ENCODE results near the gene LRMDA.

LRMDA gene

GRCh38 chr10:75480374-75480773, 49.0 kb downstream of the LRMDA start:
- Histone ChIP-seq H2AFZ (ENCODE audit: low read depth, low read length) (no peak overlapping the region), H3K4me1 (ENCODE audit: insufficient read depth, low read length) (no peaks in the 10 kb centered on the region), H3K4me3 (ENCODE audit: low read depth in 1 of 2, low read length in 2 of 2) (no peak overlapping the region), H3K9ac (ENCODE audit: low read depth, low read length) (no peak overlapping the region), H3K36me3 (ENCODE audit: insufficient read depth, low read length) (no peaks in the 10 kb centered on the region), H3K79me2 (ENCODE audit: insufficient read depth, low read length) (no peaks in the 10 kb centered on the region), H3K9me3 (ENCODE audit: insufficient read depth, low read length, severe bottlenecking) (no peaks in the 10 kb centered on the region), H4K20me1 (ENCODE audit: insufficient read depth, low read length) (no peaks in the 10 kb centered on the region), H3K27ac (ENCODE audit: low read length) (no peak overlapping the region), H3K4me2 (ENCODE audit: insufficient read depth, low read length) (no peak overlapping the region), H3K27me3 (ENCODE audit: insufficient read depth, low read length, poor library complexity) (peaks cover 6% of the 10 kb centered on the region)
- DNase-seq, result no peak
- ATAC-seq (ENCODE audit: insufficient read depth, low read depth), result no peak
- TF ChIP-seq, protein P1, sequence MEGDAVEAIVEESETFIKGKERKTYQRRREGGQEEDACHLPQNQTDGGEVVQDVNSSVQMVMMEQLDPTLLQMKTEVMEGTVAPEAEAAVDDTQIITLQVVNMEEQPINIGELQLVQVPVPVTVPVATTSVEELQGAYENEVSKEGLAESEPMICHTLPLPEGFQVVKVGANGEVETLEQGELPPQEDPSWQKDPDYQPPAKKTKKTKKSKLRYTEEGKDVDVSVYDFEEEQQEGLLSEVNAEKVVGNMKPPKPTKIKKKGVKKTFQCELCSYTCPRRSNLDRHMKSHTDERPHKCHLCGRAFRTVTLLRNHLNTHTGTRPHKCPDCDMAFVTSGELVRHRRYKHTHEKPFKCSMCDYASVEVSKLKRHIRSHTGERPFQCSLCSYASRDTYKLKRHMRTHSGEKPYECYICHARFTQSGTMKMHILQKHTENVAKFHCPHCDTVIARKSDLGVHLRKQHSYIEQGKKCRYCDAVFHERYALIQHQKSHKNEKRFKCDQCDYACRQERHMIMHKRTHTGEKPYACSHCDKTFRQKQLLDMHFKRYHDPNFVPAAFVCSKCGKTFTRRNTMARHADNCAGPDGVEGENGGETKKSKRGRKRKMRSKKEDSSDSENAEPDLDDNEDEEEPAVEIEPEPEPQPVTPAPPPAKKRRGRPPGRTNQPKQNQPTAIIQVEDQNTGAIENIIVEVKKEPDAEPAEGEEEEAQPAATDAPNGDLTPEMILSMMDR (IDR thresholded peaks at IDR 0.05; ENCODE audit: borderline replicate concordance, extremely low read depth, low read length, poor library complexity, severe bottlenecking), result no peak
- TF ChIP-seq EZH2 (IDR thresholded peaks at IDR 0.05; ENCODE audit: borderline replicate concordance, low read depth, low read length, severe bottlenecking), result no peak

- no peak for DNase-seq
- H3K9ac ChIP-seq (ENCODE audit: low read depth, low read length), result no peak overlapping the region
- ATAC-seq (ENCODE audit: insufficient read depth, low read depth), result no peak
- no peak overlapping the region for H3K27ac ChIP-seq (ENCODE audit: low read length)
- no peak overlapping the region for H3K4me3 ChIP-seq (ENCODE audit: low read depth in 1 of 2, low read length in 2 of 2)
- H3K79me2 ChIP-seq (ENCODE audit: insufficient read depth, low read length), result no peaks in the 10 kb centered on the region
- H3K36me3 ChIP-seq (ENCODE audit: insufficient read depth, low read length), result no peaks in the 10 kb centered on the region
- no peak overlapping the region for H2AFZ ChIP-seq (ENCODE audit: low read depth, low read length)
- H3K4me1 ChIP-seq (ENCODE audit: insufficient read depth, low read length), result no peaks in the 10 kb centered on the region
- H3K27me3 ChIP-seq (ENCODE audit: insufficient read depth, low read length, poor library complexity), result no peaks in the 10 kb centered on the region
- H3K4me2 ChIP-seq (ENCODE audit: insufficient read depth, low read length), result no peak overlapping the region
- no peaks in the 10 kb centered on the region for H3K9me3 ChIP-seq (ENCODE audit: insufficient read depth, low read length, severe bottlenecking)
- H4K20me1 ChIP-seq (ENCODE audit: insufficient read depth, low read length), result no peaks in the 10 kb centered on the region
- TF ChIP-seq EZH2 (IDR thresholded peaks at IDR 0.05; ENCODE audit: borderline replicate concordance, low read depth, low read length, severe bottlenecking), result no peak
- TF ChIP-seq, protein P1 (IDR thresholded peaks at IDR 0.05; ENCODE audit: borderline replicate concordance, extremely low read depth, low read length, poor library complexity, severe bottlenecking), result no peak
Measured at GRCh38 chr10:75483188-75483587, 51.8 kb downstream of the LRMDA start.

GRCh38 chr10:75484717-75485116, 53.3 kb downstream of the LRMDA start:
- H2AFZ ChIP-seq (ENCODE audit: low read depth, low read length), result no peak overlapping the region
- H3K79me2 ChIP-seq (ENCODE audit: insufficient read depth, low read length), result no peaks in the 10 kb centered on the region
- no peak overlapping the region for H3K4me2 ChIP-seq (ENCODE audit: insufficient read depth, low read length)
- H3K9ac ChIP-seq (ENCODE audit: low read depth, low read length), result no peak overlapping the region
- no peak overlapping the region for H3K27ac ChIP-seq (ENCODE audit: low read length)
- no peak for ATAC-seq (ENCODE audit: insufficient read depth, low read depth)
- TF ChIP-seq, protein P1 (IDR thresholded peaks at IDR 0.05; ENCODE audit: borderline replicate concordance, extremely low read depth, low read length, poor library complexity, severe bottlenecking), result no peak
- no peak for TF ChIP-seq EZH2 (IDR thresholded peaks at IDR 0.05; ENCODE audit: borderline replicate concordance, low read depth, low read length, severe bottlenecking)
- no peak for DNase-seq
- H3K9me3 ChIP-seq (ENCODE audit: insufficient read depth, low read length, severe bottlenecking), result no peaks in the 10 kb centered on the region
- H3K27me3 ChIP-seq (ENCODE audit: insufficient read depth, low read length, poor library complexity), result no peaks in the 10 kb centered on the region
- H3K36me3 ChIP-seq (ENCODE audit: insufficient read depth, low read length), result no peaks in the 10 kb centered on the region
- H4K20me1 ChIP-seq (ENCODE audit: insufficient read depth, low read length), result no peaks in the 10 kb centered on the region
- H3K4me1 ChIP-seq (ENCODE audit: insufficient read depth, low read length), result no peaks in the 10 kb centered on the region
- H3K4me3 ChIP-seq (ENCODE audit: low read depth in 1 of 2, low read length in 2 of 2), result no peak overlapping the region

DNA sequence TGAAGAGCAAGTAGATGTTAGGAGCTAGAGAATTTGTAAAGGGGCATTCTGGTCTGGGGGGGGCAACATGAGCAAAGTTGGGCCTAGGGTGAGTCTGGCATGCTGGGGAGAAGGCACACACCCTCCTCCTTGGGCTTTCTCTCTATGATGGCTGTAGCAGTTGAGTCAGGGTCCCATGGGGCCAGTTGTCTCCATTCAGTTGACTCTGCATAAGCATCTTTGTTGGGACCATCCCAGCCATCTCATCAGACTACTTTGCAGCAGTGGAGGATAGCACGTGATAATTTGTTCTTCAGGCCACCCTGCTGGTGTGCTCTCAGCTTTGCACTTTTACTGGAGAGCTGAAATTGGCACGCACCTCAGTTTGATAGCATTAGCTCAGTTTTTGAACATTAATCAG, 55.2 kb downstream of the LRMDA start:
- Histone ChIP-seq H3K79me2 (ENCODE audit: insufficient read depth, low read length) (no peaks in the 10 kb centered on the region), H3K36me3 (ENCODE audit: insufficient read depth, low read length) (no peaks in the 10 kb centered on the region), H3K9me3 (ENCODE audit: insufficient read depth, low read length, severe bottlenecking) (no peaks in the 10 kb centered on the region), H3K27ac (ENCODE audit: low read length) (no peak overlapping the region), H2AFZ (ENCODE audit: low read depth, low read length) (no peak overlapping the region), H4K20me1 (ENCODE audit: insufficient read depth, low read length) (no peaks in the 10 kb centered on the region), H3K27me3 (ENCODE audit: insufficient read depth, low read length, poor library complexity) (peaks cover 2% of the 10 kb centered on the region), H3K4me3 (ENCODE audit: low read depth in 1 of 2, low read length in 2 of 2) (no peak overlapping the region), H3K4me2 (ENCODE audit: insufficient read depth, low read length) (no peak overlapping the region), H3K9ac (ENCODE audit: low read depth, low read length) (no peak overlapping the region), H3K4me1 (ENCODE audit: insufficient read depth, low read length) (no peaks in the 10 kb centered on the region)
- no peak for DNase-seq
- TF ChIP-seq EZH2 (IDR thresholded peaks at IDR 0.05; ENCODE audit: borderline replicate concordance, low read depth, low read length, severe bottlenecking), result no peak
- TF ChIP-seq, protein P1 (IDR thresholded peaks at IDR 0.05; ENCODE audit: borderline replicate concordance, extremely low read depth, low read length, poor library complexity, severe bottlenecking), result no peak
- ATAC-seq (ENCODE audit: insufficient read depth, low read depth), result no peak

All from DND-41 (cell line).